Activated naive CD4-positive, alpha-beta T cell treated with anti-CD3 and anti-CD28 coated beads, Interleukin-2, amount 50 U/mL, for 72 hours (primary cell): ENCODE results near the gene PGM1. TPM values are rescaled to one million over a fixed set of nuclear protein-coding genes. Genes with fewer than 3 reads are reported as not detected.

Experiments used
- ATAC-seq, 2 donors: fragments of 150-1000 bp; cut with Tn5 transposase; 2 replicates each; pipeline ENCODE4 v1.10.0; 2021; ENCODE audit warnings: mild to moderate bottlenecking in 2 of 2, moderate library complexity in 2 of 2
- DNase-seq, 2 donors: peaks; one replicate each; pipeline ENCODE4 v3.0.0; 2021 to 2022; ENCODE audit warnings: low spot score in 2 of 2
- H3K27ac Mint-ChIP-seq, 2 donors: one replicate each; pipeline ENCODE4 v1.8.0; 2022; ENCODE audit warnings: mild to moderate bottlenecking in 2 of 2, mixed read lengths in 2 of 2
- H3K36me3 Mint-ChIP-seq, 2 donors: one replicate each; pipeline ENCODE4 v1.8.0; 2022; ENCODE audit warnings: mixed read lengths in 2 of 2
- H3K9me3 Mint-ChIP-seq, 2 donors: one replicate each; pipeline ENCODE4 v1.8.0; 2022; ENCODE audit warnings: mixed read lengths in 2 of 2
- total RNA-seq, 2 donors: library from RNA; stranded (reverse); gene quantifications; one replicate each; pipeline ENCODE4 v1.2.3, GENCODE V29; 2022

The PGM1 gene
- total RNA-seq, 2 donors from 2014 or later: 14.0 to 52.1 TPM

- Mint-ChIP-seq H3K36me3 (peaks cover 32 to 33% of the 10 kb centered on the region in 2 donors), H3K27ac (no peak overlapping the region), H3K9me3 (no peaks in the 10 kb centered on the region)
- DNase-seq: no peak
- no peak for ATAC-seq
These were observed 45.7 kb downstream of the PGM1 start for GRCh38 chr1:63638875-63639274.

GRCh38 chr1:63640633-63641567 lies 47.7 kb downstream of the PGM1 start:
- Mint-ChIP-seq H3K27ac (no peak overlapping the region), H3K36me3 (peaks cover 25 to 36% of the 10 kb centered on the region in 2 donors), H3K9me3 (no peaks in the 10 kb centered on the region)
- ATAC-seq: no peak
- DNase-seq: no peak

GRCh38 chr1:63641615-63642014 lies 48.4 kb downstream of the PGM1 start:
- DNase-seq: no peak
- Mint-ChIP-seq H3K9me3 (no peaks in the 10 kb centered on the region), H3K27ac (no peak overlapping the region), H3K36me3 (peaks cover 25 to 31% of the 10 kb centered on the region in 2 donors)
- ATAC-seq: no peak

- no peak for DNase-seq
- ATAC-seq: no peak
- no peak overlapping the region for H3K27ac Mint-ChIP-seq
- peaks cover 18 to 19% of the 10 kb centered on the region in 2 donors for H3K36me3 Mint-ChIP-seq
- no peaks in the 10 kb centered on the region for H3K9me3 Mint-ChIP-seq
These were observed 49.7 kb downstream of the PGM1 start for GRCh38 chr1:63642901-63643300.

DNA sequence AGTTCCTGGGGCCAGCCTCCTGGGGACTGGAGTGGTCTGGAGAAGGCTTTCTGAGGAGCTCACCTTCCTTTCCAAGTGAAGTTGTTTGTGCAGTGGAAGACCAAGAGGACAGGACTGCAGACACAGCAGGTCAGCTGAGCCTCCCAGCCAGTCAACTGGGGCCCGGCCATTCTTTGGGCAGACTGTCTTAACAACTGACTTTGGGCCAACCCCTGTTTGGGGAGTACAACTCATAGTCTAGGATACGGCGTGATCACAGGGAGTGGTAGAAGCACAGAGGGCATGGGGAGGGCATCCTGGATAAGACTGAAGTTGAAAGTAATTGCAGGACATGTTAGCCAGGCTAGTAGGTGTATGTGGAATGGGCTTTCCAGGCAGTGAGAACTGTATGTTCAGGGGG lies 50.3 kb downstream of the PGM1 start:
- DNase-seq (no peak), ATAC-seq (no peak)
- peaks cover 12 to 20% of the 10 kb centered on the region in 2 donors for H3K36me3 Mint-ChIP-seq
- no peaks in the 10 kb centered on the region for H3K9me3 Mint-ChIP-seq
- no peak overlapping the region for H3K27ac Mint-ChIP-seq

GRCh38 chr1:63643926-63644325 lies 50.7 kb downstream of the PGM1 start:
- peaks cover 7 to 16% of the 10 kb centered on the region in 2 donors for H3K36me3 Mint-ChIP-seq

DNA sequence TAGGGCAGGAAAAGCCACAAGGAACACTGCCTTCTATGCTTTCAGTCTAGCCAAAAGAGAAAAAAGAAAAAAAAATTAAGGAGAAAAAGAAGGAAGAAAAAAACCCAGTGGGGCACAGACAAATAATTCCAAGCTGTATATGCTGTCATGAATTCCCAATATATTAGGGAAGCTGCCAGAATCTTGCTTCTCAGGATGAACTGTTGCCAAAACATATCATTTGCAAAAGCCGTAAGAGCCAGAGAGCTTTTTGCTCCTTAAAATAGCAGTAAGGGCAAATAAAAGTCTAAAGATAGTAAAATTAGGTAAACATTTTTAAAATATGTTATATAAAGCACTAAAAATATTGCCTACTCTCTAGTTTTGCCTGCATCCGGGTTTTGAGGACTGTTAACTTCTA lies 52.1 kb downstream of the PGM1 start:
- Mint-ChIP-seq H3K27ac (no peak overlapping the region), H3K36me3 (peaks cover 7 to 12% of the 10 kb centered on the region in 2 donors)
- no peak for ATAC-seq

More at GRCh38 chr1:63643926-63644325, 50.7 kb downstream of the PGM1 start:
- DNase-seq (no peak), ATAC-seq (no peak)
- Mint-ChIP-seq H3K9me3 (no peaks in the 10 kb centered on the region), H3K27ac (no peak overlapping the region)

DNA sequence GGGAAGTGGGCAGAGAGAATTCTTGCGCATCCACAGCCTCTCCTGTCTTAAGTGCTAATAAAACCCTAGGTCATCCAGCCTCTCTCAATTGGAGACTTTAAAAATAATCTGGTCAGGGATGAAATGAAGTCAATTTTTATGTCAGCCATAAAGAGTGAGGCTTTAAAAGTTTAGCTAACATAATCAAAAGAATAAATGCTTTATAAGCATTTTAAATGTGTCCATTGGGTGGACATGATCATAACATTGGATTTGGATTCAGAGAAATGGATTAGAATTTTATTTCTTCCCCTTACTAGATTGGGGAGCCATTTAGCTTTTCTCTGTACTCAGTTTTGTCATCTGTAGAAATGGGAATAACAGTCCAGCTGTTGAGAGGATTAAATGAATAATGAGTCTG lies 55.5 kb downstream of the PGM1 start:
- DNase-seq (no peak), ATAC-seq (no peak)
- H3K36me3 Mint-ChIP-seq: peaks cover 16 to 23% of the 10 kb centered on the region in 2 donors
- H3K27ac Mint-ChIP-seq: no peak overlapping the region
- no peaks in the 10 kb centered on the region for H3K9me3 Mint-ChIP-seq

More for the DNA sequence above, 52.1 kb downstream of the PGM1 start:
- DNase-seq: no peak
- no peaks in the 10 kb centered on the region for H3K9me3 Mint-ChIP-seq

DNA sequence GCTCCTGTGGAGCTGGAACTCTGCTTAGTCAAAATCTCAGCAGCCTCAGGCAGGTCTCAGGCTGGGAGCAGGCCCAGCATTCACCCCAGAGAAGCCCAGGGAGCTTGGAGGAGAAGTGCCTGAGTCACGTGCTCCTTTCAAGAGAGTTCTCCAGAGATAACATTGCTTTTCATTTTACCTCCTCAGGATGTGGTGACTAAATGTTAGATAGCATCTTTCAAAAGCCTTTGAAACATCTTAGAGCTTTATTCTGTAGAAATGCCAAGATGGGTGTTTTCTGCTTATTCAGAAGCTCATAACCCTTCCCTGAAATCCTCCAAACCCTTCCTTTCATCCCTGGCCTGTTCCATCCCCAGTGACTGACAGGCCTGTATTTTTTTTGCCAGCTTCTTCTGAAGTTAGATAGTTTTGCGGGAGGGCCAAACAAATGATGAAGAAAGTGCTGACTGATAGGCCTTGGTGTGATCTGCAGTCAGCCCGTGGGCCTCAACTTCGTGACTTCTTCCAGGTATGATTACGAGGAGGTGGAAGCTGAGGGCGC lies 58.0 kb downstream of the PGM1 start:
- peak overlapping the region; percentile 89 to 96 for H3K27ac Mint-ChIP-seq
- ATAC-seq: peak; percentile 79 to 89
- H3K36me3 Mint-ChIP-seq: peaks cover 22 to 28% of the 10 kb centered on the region in 2 donors
- no peaks in the 10 kb centered on the region for H3K9me3 Mint-ChIP-seq
- DNase-seq: no peak

GRCh38 chr1:63653976-63654375 lies 60.8 kb downstream of the PGM1 start:
- no peak for DNase-seq
- peaks cover 0 to 4% of the 10 kb centered on the region in 2 donors for H3K9me3 Mint-ChIP-seq
- peak overlapping the region in 1 of 2 donors; percentile 78 for H3K27ac Mint-ChIP-seq
- peaks cover 27 to 34% of the 10 kb centered on the region in 2 donors for H3K36me3 Mint-ChIP-seq
- no peak for ATAC-seq

GRCh38 chr1:63659448-63659847 lies 66.2 kb downstream of the PGM1 start:
- H3K9me3 Mint-ChIP-seq: peaks cover 5% of the 10 kb centered on the region in 2 donors
- ATAC-seq: no peak
- peaks cover 23 to 36% of the 10 kb centered on the region in 2 donors for H3K36me3 Mint-ChIP-seq
- H3K27ac Mint-ChIP-seq: no peak overlapping the region
- no peak for DNase-seq

DNA sequence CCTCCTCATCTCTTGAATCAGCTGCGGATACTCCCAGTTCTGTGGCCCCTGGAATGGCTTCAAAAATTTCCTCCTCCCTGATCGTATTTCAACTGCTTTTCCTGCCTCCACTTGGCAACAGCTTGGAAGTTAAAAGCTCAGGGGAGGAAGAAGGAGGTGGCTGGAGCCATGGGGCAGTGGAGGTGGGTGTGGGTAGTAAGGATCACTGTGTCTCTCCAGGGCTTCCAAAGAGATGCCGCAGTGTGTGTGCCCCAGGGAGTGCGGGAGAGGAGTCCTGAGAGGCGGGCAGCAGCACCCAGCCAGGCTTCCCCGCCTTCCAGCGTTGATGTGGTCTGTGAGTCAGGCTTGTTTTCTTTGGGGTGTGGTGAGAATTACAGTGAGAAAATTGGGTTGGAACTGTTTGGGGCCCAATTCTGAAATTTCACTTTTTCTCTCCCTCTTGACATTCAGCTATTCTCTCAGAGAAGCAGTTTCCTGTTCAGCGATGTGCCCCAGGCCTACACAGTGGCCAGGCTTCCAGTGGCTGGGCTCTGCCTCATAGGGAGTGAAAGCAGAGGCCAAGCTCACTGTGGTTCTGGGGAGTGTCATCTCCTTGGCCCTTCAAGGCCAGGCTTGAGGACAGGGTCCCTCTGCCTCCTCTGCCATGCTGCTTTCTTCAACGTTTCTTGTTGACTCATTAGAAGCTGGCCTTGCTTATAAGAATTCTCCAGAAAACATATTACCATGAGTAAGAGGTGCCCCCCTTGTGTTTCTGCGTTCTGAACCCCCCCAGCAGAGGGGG lies 69.0 kb downstream of the PGM1 start:
- peaks cover 25 to 37% of the 10 kb centered on the region in 2 donors for H3K36me3 Mint-ChIP-seq
- peak in 1 of 2 donors; percentile 35 for ATAC-seq
- H3K27ac Mint-ChIP-seq: peak overlapping the region in 1 of 2 donors; percentile 65

GRCh38 chr1:63662841-63663240 lies 69.6 kb downstream of the PGM1 start:
- Mint-ChIP-seq H3K9me3 (peaks cover 5 to 10% of the 10 kb centered on the region in 2 donors), H3K36me3 (peaks cover 25 to 32% of the 10 kb centered on the region in 2 donors), H3K27ac (peak overlapping the region in 1 of 2 donors; percentile 50)
- DNase-seq (no peak), ATAC-seq (no peak)

More for the DNA sequence above, 69.0 kb downstream of the PGM1 start:
- no peak for DNase-seq
- peaks cover 5 to 10% of the 10 kb centered on the region in 2 donors for H3K9me3 Mint-ChIP-seq

GRCh38 chr1:63663301-63663700 lies 70.1 kb downstream of the PGM1 start:
- no peak for DNase-seq
- H3K27ac Mint-ChIP-seq: no peak overlapping the region
- H3K36me3 Mint-ChIP-seq: peaks cover 25 to 30% of the 10 kb centered on the region in 2 donors
- no peak for ATAC-seq
- H3K9me3 Mint-ChIP-seq: peaks cover 5 to 10% of the 10 kb centered on the region in 2 donors

- no peak for ATAC-seq
- DNase-seq: no peak
- H3K36me3 Mint-ChIP-seq: peaks cover 20 to 25% of the 10 kb centered on the region in 2 donors
- peaks cover 2 to 10% of the 10 kb centered on the region in 2 donors for H3K9me3 Mint-ChIP-seq
- H3K27ac Mint-ChIP-seq: no peak overlapping the region
These were observed 70.7 kb downstream of the PGM1 start for GRCh38 chr1:63663873-63664272.

DNA sequence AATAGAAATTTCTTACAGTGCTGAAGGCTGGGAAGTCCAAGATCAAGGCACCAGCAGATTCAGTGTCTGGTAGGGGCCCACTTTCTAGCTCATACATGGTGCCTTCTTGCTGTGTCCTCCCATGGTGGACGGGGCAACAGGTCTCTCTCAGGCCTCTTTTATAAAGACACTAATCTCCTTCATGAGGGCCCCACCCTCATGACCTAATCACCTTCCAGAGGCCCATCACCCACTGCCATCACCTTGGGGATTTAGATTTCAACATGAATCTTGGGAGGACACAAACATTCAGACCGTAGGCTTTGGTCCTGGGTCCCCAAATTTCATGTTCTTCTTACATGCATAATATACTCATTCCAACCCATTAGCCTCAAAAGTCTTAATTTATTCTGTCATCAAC lies 71.5 kb downstream of the PGM1 start:
- Mint-ChIP-seq H3K36me3 (peaks cover 11 to 19% of the 10 kb centered on the region in 2 donors), H3K27ac (no peak overlapping the region), H3K9me3 (peaks cover 0 to 10% of the 10 kb centered on the region in 2 donors)
- DNase-seq (no peak), ATAC-seq (no peak)

- H3K9me3 Mint-ChIP-seq: peaks cover 0 to 10% of the 10 kb centered on the region in 2 donors
- H3K27ac Mint-ChIP-seq: no peak overlapping the region
- ATAC-seq (no peak), DNase-seq (no peak)
- peaks cover 8 to 16% of the 10 kb centered on the region in 2 donors for H3K36me3 Mint-ChIP-seq
These were observed 72.2 kb downstream of the PGM1 start for GRCh38 chr1:63665410-63665809.
